GM10847 (cell line): ENCODE results near the gene COQ4.

Experiments used
- POLR2A ChIP-seq: IDR thresholded peaks from 2 replicates; pipeline ENCODE4 v1.6.1; 2011; ENCODE audit not compliant: insufficient read length; ENCODE audit errors: extremely low read depth

The COQ4 gene

GRCh38 chr9:128360826-128361225 lies 38.2 kb downstream of the COQ4 start:
- TF ChIP-seq POLR2A: no peak

- no peak for TF ChIP-seq POLR2A
These were observed 38.8 kb downstream of the COQ4 start for GRCh38 chr9:128361296-128361985.

GRCh38 chr9:128361986-128362646 lies 39.5 kb downstream of the COQ4 start:
- TF ChIP-seq POLR2A: no peak

- no peak for TF ChIP-seq POLR2A
These were observed 40.1 kb downstream of the COQ4 start for GRCh38 chr9:128362774-128363173.

- TF ChIP-seq POLR2A: no peak
These were observed 42.9 kb downstream of the COQ4 start for GRCh38 chr9:128365525-128365924.

- TF ChIP-seq POLR2A: no peak
These were observed 46.5 kb downstream of the COQ4 start for GRCh38 chr9:128369024-128369706.

- no peak for TF ChIP-seq POLR2A
These were observed 47.7 kb downstream of the COQ4 start for GRCh38 chr9:128370367-128370751.

- TF ChIP-seq POLR2A: peak; percentile 75
These were observed 48.4 kb downstream of the COQ4 start, which contains the start of gene URM1 for GRCh38 chr9:128370752-128371629. Gene URM1 (plus strand): TSS chr9:128371374. CDS start chr9:128371381, 7 bp downstream.

GRCh38 chr9:128371630-128372117 lies 49.0 kb downstream of the COQ4 start:
- TF ChIP-seq POLR2A: no peak

GRCh38 chr9:128372188-128372641 lies 49.6 kb downstream of the COQ4 start:
- no peak for TF ChIP-seq POLR2A

- no peak for TF ChIP-seq POLR2A
These were observed 50.1 kb downstream of the COQ4 start for GRCh38 chr9:128372784-128373183.

- TF ChIP-seq POLR2A: no peak
These were observed 51.6 kb downstream of the COQ4 start for GRCh38 chr9:128374221-128374675.

- no peak for TF ChIP-seq POLR2A
These were observed 53.2 kb downstream of the COQ4 start for GRCh38 chr9:128375865-128376264.

- TF ChIP-seq POLR2A: no peak
These were observed 59.6 kb downstream of the COQ4 start for GRCh38 chr9:128382261-128382660.
